ENCODE measurements around the gene SPOP.

- no peak for TF ChIP-seq CTCF (IDR thresholded peaks at IDR 0.05; ENCODE audit: insufficient read depth, low read length, poor library complexity, severe bottlenecking)
- TF ChIP-seq EZH2phosphoT487 (conservative IDR thresholded peaks at IDR 0.05; ENCODE audit: low read length): no peak
Observed at GRCh38 chr17:49647256-49647585, 30.7 kb downstream of the SPOP start.

Measured in SU-DHL-6 (cell line).